ENCODE measurements around the gene ANKRD63. TPM values are rescaled to one million over a fixed set of nuclear protein-coding genes. Genes with fewer than 3 reads are reported as not detected.

Gene ANKRD63
- total RNA-seq, 1 experiment from 2014 or later, result 0.46 TPM

- peaks cover 2 to 16% (median 5%) of the 10 kb centered on the region in 3 experiments; a peak in 5 of 7 replicates for H3K36me3 Mint-ChIP-seq (ENCODE audit: insufficient read depth in 1 of 3, low read depth in 3 of 3)
- TF ChIP-seq CTCF (conservative IDR thresholded peaks at IDR 0.05), result no peak
- Histone ChIP-seq H4K20me1 (ENCODE audit: control insufficient read depth, insufficient read depth, insufficient read length) (no peaks in the 10 kb centered on the region), H3K14ac (ENCODE audit: insufficient read depth, low read length) (no peak overlapping the region; the same call in 1 of the 2 replicates), H2BK15ac (ENCODE audit: low read depth, low read length) (no peak overlapping the region), H3K9me3 (ENCODE audit: control insufficient read depth, low read depth, low read length) (no peaks in the 10 kb centered on the region), H2BK120ac (ENCODE audit: low read depth, low read length, poor library complexity, severe bottlenecking) (no peak overlapping the region), H4K5ac (ENCODE audit: insufficient read length, low read depth, low read length) (no peak overlapping the region), H3K9ac (ENCODE audit: extremely low read depth, insufficient read length, low read length) (no peak overlapping the region), H2AFZ (ENCODE audit: low read length) (no peak overlapping the region), H2AK5ac (ENCODE audit: insufficient read length, low read length) (no peak overlapping the region), H3K23me2 (ENCODE audit: insufficient read length, low read depth, low read length, poor library complexity, severe bottlenecking) (peaks cover 6% of the 10 kb centered on the region), H2BK12ac (ENCODE audit: insufficient read length, low read depth, low read length) (no peak overlapping the region), H3K23ac (ENCODE audit: insufficient read length, low read depth, low read length) (no peak overlapping the region), H4K8ac (replicated peaks; ENCODE audit: insufficient read length, low read depth, low read length) (no peak overlapping the region), H2BK20ac (ENCODE audit: low read depth, low read length, poor library complexity, severe bottlenecking) (no peak overlapping the region), H3K27me3 (ENCODE audit: insufficient read depth, low read length) (peaks cover 13% of the 10 kb centered on the region; the same call in 1 of the 2 replicates), H2BK5ac (ENCODE audit: insufficient read length, low read length) (no peak overlapping the region), H3K27ac (ENCODE audit: insufficient read length, low read depth, low read length) (no peak overlapping the region), H3K4me1 (ENCODE audit: insufficient read depth, low read length) (no peaks in the 10 kb centered on the region; the same call in 1 of the 2 replicates), H3K18ac (ENCODE audit: insufficient read length, low read depth, low read length) (no peak overlapping the region), H3K79me1 (ENCODE audit: insufficient read depth, low read depth, low read length, poor library complexity, severe bottlenecking) (no peaks in the 10 kb centered on the region), H4K91ac (ENCODE audit: insufficient read length, low read depth, low read length) (no peak overlapping the region), H3K56ac (ENCODE audit: insufficient read length, low read depth, low read length) (no peak overlapping the region), H3K79me2 (ENCODE audit: insufficient read depth, low read length) (no peaks in the 10 kb centered on the region), H3K4ac (ENCODE audit: low read depth, low read length) (no peak overlapping the region), H3K4me2 (ENCODE audit: insufficient read depth, insufficient read length, low read length) (no peak overlapping the region), H3T11ph (ENCODE audit: low read length) (no peak overlapping the region)
- H3K4me1 Mint-ChIP-seq, result peaks cover 10 to 26% of the 10 kb centered on the region in 2 experiments
- H3K27me3 Mint-ChIP-seq (ENCODE audit: low read depth), result peaks cover 66% of the 10 kb centered on the region
- WGBS (ENCODE audit: extremely low coverage, insufficient read length, low lambda C conversion rate), result no CpG with 5 or more reads among the region's 12 CpGs
- H3K4me3 Mint-ChIP-seq, result 0 out of 5 replicates have a peak overlapping the region, but pooled peaks of 1 of the 2 experiments have one; percentile 32
- H3K27ac Mint-ChIP-seq, result no peak overlapping the region
- DNase-seq, result no peak
- H3K9me3 Mint-ChIP-seq, result peaks cover 15% of the 10 kb centered on the region in 2 experiments
Measured at GRCh38 chr15:40295877-40296560, 13.2 kb upstream of the ANKRD63 start.
